Caco-2 (cell line): ENCODE measurements around the gene GRIK4. TPM values are rescaled to one million over a fixed set of nuclear protein-coding genes. Genes with fewer than 3 reads are reported as not detected.

Experiments
- BruUV-seq: library from RNA; stranded (reverse); fragments of 400-500 nt; replicated peaks from 2 replicates; lab custom pipeline; 2021; lab: Mats Ljungman, UMichigan
- CTCF ChIA-PET: fragments of 300-600 bp; sonication (Branson Sonifier 250); formaldehyde crosslinking; loops from one replicate; lab custom pipeline; 2022; ENCODE audit warnings: antibody characterized with exemption; lab: Charles Lee
- POLR2A ChIA-PET: fragments of 300-600 bp; sonication (Branson Sonifier 250); formaldehyde crosslinking; loops from one replicate; lab custom pipeline; 2022; ENCODE audit warnings: antibody characterized with exemption; lab: Charles Lee
- DNase-seq, 2 experiments: peaks; one replicate each; pipeline versions ENCODE4 v3.0.0 to v3.0.0-alpha.2; 2020 to 2022
- H3K27me3 ChIP-seq: replicated peaks from 2 replicates; pipeline ENCODE4 v1.6.0; 2011; ENCODE audit warnings: low read length; ENCODE audit not compliant: control insufficient read depth, insufficient read depth
- H3K36me3 ChIP-seq: 2 replicates; pipeline ENCODE4 v1.5.1; 2011; ENCODE audit warnings: low read length; ENCODE audit not compliant: control insufficient read depth, insufficient read depth
- H3K4me1 ChIP-seq: fragments of 250-450 bp; sonication (Bioruptor Pico); 2 replicates; pipeline ENCODE4 v1.5.1; 2020; ENCODE audit warnings: mild to moderate bottlenecking
- H3K4me3 ChIP-seq: 2 replicates; pipeline ENCODE4 v1.5.1; 2011; ENCODE audit warnings: low read depth, mild to moderate bottlenecking, control low read depth, low read length
- H3K9me3 ChIP-seq: fragments of 250-450 bp; sonication (Bioruptor Pico); 2 replicates; pipeline ENCODE4 v1.5.1; 2020; ENCODE audit warnings: mild to moderate bottlenecking, moderate library complexity
- H3K27ac Mint-ChIP-seq: one replicate; pipeline ENCODE4 v1.8.0; 2022; ENCODE audit warnings: mixed read lengths; ENCODE audit not compliant: unreplicated experiment
- H3K27me3 Mint-ChIP-seq: one replicate; pipeline ENCODE4 v1.8.0; 2022; ENCODE audit warnings: mixed read lengths; ENCODE audit not compliant: insufficient read depth, unreplicated experiment
- H3K36me3 Mint-ChIP-seq: one replicate; pipeline ENCODE4 v1.8.0; 2022; ENCODE audit warnings: mild to moderate bottlenecking, mixed read lengths; ENCODE audit not compliant: insufficient read depth, unreplicated experiment
- H3K4me1 Mint-ChIP-seq: one replicate; pipeline ENCODE4 v1.8.0; 2022; ENCODE audit warnings: low read depth, mixed read lengths; ENCODE audit not compliant: unreplicated experiment
- H3K4me3 Mint-ChIP-seq: one replicate; pipeline ENCODE4 v1.8.0; 2022; ENCODE audit warnings: mild to moderate bottlenecking, moderate library complexity, mixed read lengths; ENCODE audit not compliant: unreplicated experiment
- H3K9me3 Mint-ChIP-seq: one replicate; pipeline ENCODE4 v1.8.0; 2022; ENCODE audit warnings: mixed read lengths; ENCODE audit not compliant: unreplicated experiment
- CTCF ChIP-seq, 2 experiments: fragments of 200-600 bp in 1 of 2; IDR thresholded peaks; 1 replicate in 1 of 2; 2 replicates in 1 of 2; pipeline versions ENCODE4 v1.5.1 to v1.8.0; 2011 to 2022; ENCODE audit warnings: antibody characterized with exemption in 1 of 2, control low read depth in 1 of 2, inconsistent platforms in 1 of 2, low read depth in 1 of 2, low read length in 1 of 2, mild to moderate bottlenecking in 1 of 2, moderate library complexity in 1 of 2; ENCODE audit not compliant: insufficient read depth in 1 of 2, severe bottlenecking in 1 of 2, unreplicated experiment in 1 of 2
- intact Hi-C: fragments of 100-400 bp; cut with micrococcal nuclease; formaldehyde crosslinking; loops from one replicate; pipeline ENCODE4 v1.10.0; 2022; ENCODE audit not compliant: unreplicated experiment
- total RNA-seq: library from RNA; stranded (reverse); gene quantifications from 2 replicates; pipeline ENCODE4 v1.2.3, GENCODE V29; 2022

GRIK4 gene
- total RNA-seq, 1 experiment from 2014 or later = 2.0 TPM

GRCh38 chr11:120680322-120680721 lies 168.8 kb downstream of the GRIK4 start:
- TF ChIP-seq CTCF (IDR thresholded peaks at IDR 0.05; ENCODE audit: insufficient read depth in 1 of 2, low read depth in 1 of 2, low read length in 1 of 2, severe bottlenecking in 1 of 2, unreplicated experiment in 1 of 2) = no peak
- intact Hi-C loops = no loop called here
- Mint-ChIP-seq H3K36me3 (no peaks in the 10 kb centered on the region), H3K27ac (no peak overlapping the region), H3K9me3 (no peaks in the 10 kb centered on the region), H3K4me3 (no peak overlapping the region), H3K4me1 (peaks cover under 1% of the 10 kb centered on the region), H3K27me3 (no peaks in the 10 kb centered on the region)
- no TSS peak for BruUV-seq
- ChIA-PET CTCF (no interaction called here), POLR2A (no interaction called here)
- H3K27me3 ChIP-seq = no peaks in the 10 kb centered on the region
- no peaks in the 10 kb centered on the region for H3K36me3 ChIP-seq
- peaks cover 13% of the 10 kb centered on the region for H3K4me1 ChIP-seq
- DNase-seq = no peak
- no peak overlapping the region for H3K4me3 ChIP-seq
- peaks cover 7% of the 10 kb centered on the region; the same call in 1 of the 2 replicates for H3K9me3 ChIP-seq

- no TSS peak for BruUV-seq
- intact Hi-C loops = no loop called here
- peaks cover 4% of the 10 kb centered on the region for H3K27me3 Mint-ChIP-seq
- Histone ChIP-seq H3K4me1 (no peaks in the 10 kb centered on the region), H3K27me3 (no peaks in the 10 kb centered on the region), H3K4me3 (no peak overlapping the region), H3K36me3 (no peaks in the 10 kb centered on the region), H3K9me3 (no peaks in the 10 kb centered on the region)
- CTCF ChIA-PET = no interaction called here
- no peaks in the 10 kb centered on the region for H3K4me1 Mint-ChIP-seq
- DNase-seq = no peak
- POLR2A ChIA-PET = no interaction called here
- H3K36me3 Mint-ChIP-seq = no peaks in the 10 kb centered on the region
- no peak overlapping the region for H3K27ac Mint-ChIP-seq
- H3K9me3 Mint-ChIP-seq = no peaks in the 10 kb centered on the region
- TF ChIP-seq CTCF (IDR thresholded peaks at IDR 0.05; ENCODE audit: insufficient read depth in 1 of 2, low read depth in 1 of 2, low read length in 1 of 2, severe bottlenecking in 1 of 2, unreplicated experiment in 1 of 2) = no peak
- no peak overlapping the region for H3K4me3 Mint-ChIP-seq
Observed at GRCh38 chr11:120681434-120682331, 170.1 kb downstream of the GRIK4 start.

- POLR2A ChIA-PET = no interaction called here
- H3K9me3 ChIP-seq = no peaks in the 10 kb centered on the region
- H3K4me1 Mint-ChIP-seq = no peaks in the 10 kb centered on the region
Observed at GRCh38 chr11:120682332-120682649, 170.7 kb downstream of the GRIK4 start.

More at GRCh38 chr11:120682332-120682649, 170.7 kb downstream of the GRIK4 start:
- Histone ChIP-seq H3K36me3 (no peaks in the 10 kb centered on the region), H3K4me1 (no peaks in the 10 kb centered on the region), H3K27me3 (no peaks in the 10 kb centered on the region), H3K4me3 (no peak overlapping the region)
- DNase-seq = no peak
- intact Hi-C loops = no loop called here
- Mint-ChIP-seq H3K27ac (no peak overlapping the region), H3K27me3 (peaks cover 4% of the 10 kb centered on the region), H3K4me3 (no peak overlapping the region), H3K36me3 (no peaks in the 10 kb centered on the region), H3K9me3 (no peaks in the 10 kb centered on the region)
- BruUV-seq = no TSS peak
- CTCF ChIA-PET = no interaction called here
- no peak for TF ChIP-seq CTCF (IDR thresholded peaks at IDR 0.05; ENCODE audit: insufficient read depth in 1 of 2, low read depth in 1 of 2, low read length in 1 of 2, severe bottlenecking in 1 of 2, unreplicated experiment in 1 of 2)
